ENCODE measurements around the gene PLEKHG4. TPM values are rescaled to one million over a fixed set of nuclear protein-coding genes. Genes with fewer than 3 reads are reported as not detected.
A peak's percentile ranks its signal among the peaks of the same experiment; 100 is the strongest.

Gene PLEKHG4
- total RNA-seq, 2 donors from 2014 or later = 7.7 to 11.9 TPM

DNA sequence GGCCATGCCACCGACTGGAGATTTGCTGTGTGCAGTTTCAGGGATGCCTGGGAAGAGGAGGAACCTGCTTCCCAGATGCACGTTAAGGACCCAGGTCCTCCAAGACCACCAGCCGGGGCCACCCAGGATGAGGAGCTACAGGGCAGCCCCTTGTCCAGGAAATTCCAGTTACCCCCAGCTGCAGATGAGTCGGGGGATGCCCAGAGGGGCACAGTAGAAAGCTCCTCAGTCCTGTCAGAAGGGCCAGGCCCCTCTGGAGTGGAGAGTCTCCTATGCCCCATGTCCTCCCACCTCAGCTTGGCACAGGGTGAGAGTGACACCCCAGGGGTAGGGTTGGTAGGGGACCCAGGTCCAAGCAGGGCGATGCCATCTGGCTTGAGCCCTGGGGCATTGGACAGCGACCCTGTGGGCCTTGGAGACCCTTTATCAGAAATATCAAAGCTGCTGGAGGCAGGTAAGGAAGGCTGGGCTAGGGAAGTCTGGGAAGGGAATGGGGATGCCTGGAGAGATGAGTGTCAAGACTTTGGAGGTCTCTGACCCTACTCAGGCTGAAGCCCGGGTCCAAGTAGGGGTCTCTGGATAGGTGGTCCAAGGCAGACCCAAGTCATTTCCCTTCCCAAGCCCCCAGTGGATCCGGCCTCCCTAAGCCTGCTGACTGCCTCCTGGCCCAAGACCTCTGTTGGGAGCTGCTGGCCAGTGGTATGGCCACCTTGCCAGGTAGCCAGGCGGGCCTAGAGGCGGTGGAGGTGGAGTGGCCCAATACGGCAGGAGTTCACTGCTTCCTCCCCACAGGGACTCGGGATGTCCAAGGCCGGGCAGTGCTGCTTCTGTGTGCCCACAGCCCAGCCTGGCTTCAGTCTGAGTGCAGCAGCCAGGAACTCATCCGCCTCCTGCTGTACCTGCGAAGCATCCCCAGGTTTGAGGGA lies 1.0 kb downstream of the PLEKHG4 start:
- no peak for DNase-seq
- intact Hi-C loops (cut with DNase I, micrococcal nuclease) = no loop called here
- ATAC-seq = no peak

DNA sequence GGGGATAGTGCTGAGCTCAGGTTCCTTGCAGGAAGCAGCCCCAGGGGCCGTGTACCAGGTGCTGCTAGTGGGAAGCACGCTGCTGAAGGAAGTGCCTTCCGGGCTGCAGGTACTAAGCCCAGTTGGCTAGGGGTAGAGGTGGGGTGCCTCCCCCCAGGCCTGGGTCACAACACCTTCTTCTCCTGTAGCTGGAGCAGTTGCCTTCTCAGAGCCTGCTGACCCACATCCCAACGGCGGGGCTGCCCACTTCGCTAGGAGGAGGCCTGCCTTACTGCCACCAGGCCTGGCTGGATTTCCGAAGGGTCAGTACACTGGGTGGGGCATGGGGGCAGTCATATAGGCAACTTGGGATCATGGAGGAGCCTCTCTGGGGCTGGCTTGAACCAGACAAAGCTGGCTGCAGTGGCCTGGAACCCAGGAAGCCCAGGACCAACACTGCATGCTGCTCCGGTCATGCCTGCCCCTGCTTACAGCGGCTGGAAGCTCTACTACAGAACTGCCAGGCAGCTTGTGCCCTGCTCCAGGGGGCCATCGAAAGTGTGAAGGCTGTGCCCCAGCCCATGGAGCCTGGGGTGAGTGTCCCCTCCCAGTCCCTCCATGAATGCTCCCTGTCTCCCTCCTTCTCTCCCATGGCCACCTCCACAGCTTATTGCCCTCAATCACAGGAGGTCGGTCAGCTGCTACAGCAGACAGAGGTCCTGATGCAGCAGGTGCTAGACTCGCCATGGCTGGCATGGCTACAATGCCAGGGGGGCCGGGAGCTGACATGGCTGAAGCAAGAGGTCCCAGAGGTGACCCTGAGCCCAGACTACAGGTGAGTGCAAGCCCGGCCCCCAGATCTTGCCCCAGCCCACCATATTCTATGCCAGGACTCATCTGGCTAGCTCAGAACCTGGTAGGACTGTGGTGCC lies 2.5 kb downstream of the PLEKHG4 start:
- DNase-seq = no peak
- ATAC-seq = no peak
- intact Hi-C loops (cut with DNase I, micrococcal nuclease) = no loop called here

DNA sequence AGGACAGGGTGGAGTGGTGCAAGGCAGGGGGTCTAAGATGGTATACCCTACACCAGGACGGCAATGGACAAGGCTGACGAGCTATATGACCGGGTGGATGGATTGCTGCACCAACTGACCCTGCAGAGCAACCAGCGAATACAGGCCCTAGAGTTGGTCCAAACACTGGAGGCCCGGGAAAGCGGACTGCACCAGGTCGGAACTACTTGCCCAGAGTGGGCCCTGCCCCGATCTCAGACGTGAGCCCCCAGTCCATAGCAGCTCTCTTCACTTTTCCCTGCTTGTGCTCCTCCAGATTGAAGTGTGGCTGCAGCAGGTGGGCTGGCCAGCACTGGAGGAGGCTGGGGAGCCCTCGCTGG lies 3.1 kb downstream of the PLEKHG4 start:
- ATAC-seq = no peak
- DNase-seq = no peak
- intact Hi-C loops (cut with DNase I, micrococcal nuclease) = no loop called here

DNA sequence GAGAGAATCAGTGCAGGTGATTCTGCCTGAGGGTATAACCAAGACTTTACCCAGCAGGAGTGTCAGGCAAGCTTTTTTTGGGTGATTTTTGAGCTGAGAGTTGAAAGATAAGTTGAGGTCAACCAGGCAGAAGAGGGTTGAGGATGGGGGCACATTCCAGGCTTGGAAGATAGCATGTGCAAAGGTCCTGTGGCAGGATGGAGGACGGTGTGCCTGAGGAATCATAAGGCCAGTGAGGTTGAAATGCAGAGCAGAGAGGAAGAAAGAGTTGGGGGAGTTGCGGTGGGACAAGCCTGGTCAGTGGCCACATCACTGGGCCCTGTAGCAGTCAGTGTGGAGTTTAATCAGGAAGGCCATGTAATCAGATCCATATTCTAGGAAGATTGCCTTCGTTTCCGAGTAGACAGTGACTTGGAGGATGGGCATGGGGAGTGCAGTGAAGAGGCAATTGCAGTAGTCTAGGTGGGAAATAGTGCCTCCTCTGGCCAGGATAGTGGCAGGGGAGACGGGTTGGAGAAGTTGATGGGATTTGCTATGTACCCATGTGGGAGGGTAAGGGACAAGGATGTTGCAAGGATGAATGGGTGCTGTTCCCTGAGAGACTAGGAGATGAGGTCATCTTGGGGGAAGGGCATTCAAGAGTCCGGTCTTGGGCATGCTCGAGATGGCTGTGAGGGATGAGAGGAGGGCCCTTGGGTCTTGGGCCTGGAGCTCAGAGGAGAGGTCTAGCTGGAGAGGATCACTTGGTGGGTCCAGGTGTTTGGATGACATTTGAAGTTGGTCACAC lies 3.9 kb downstream of the PLEKHG4 start:
- ATAC-seq (no peak), DNase-seq (no peak)
- intact Hi-C loops (cut with DNase I, micrococcal nuclease) = no loop called here

DNA sequence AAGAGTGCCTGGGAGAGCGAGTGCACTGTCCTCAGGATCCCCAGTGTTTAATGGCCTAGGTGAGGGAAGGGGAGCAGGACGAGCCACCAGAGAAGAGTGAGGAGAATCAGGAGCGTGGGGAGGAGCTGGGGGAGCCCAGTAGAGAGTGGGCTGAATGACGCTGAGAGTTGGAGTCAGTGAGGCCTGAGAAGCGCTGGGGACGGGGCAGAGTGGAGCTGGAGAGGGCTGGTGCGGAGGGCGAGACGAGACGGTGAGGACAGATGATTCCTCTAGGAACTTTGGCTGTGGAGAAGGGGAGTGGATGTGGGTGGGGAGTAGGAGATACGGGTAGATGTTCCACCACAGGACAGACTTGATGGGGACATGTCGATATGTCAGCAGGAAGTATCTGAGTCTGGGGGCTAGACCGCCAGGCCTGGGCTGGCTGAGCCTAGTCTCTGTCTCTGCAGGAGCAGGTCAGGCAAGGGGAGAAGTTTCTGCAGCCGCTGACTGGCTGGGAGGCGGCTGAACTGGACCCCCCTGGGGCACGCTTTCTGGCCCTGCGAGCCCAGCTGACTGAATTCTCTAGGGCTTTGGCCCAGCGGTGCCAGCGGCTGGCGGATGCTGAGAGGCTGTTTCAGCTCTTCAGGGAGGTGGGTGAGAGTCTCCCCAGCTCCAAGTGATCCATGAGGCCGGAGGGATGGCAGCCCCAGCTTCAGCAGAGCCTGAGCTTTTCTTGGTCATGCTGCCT lies 4.7 kb downstream of the PLEKHG4 start:
- no peak for DNase-seq
- intact Hi-C loops (cut with DNase I, micrococcal nuclease) = no loop called here
- ATAC-seq = no peak

DNA sequence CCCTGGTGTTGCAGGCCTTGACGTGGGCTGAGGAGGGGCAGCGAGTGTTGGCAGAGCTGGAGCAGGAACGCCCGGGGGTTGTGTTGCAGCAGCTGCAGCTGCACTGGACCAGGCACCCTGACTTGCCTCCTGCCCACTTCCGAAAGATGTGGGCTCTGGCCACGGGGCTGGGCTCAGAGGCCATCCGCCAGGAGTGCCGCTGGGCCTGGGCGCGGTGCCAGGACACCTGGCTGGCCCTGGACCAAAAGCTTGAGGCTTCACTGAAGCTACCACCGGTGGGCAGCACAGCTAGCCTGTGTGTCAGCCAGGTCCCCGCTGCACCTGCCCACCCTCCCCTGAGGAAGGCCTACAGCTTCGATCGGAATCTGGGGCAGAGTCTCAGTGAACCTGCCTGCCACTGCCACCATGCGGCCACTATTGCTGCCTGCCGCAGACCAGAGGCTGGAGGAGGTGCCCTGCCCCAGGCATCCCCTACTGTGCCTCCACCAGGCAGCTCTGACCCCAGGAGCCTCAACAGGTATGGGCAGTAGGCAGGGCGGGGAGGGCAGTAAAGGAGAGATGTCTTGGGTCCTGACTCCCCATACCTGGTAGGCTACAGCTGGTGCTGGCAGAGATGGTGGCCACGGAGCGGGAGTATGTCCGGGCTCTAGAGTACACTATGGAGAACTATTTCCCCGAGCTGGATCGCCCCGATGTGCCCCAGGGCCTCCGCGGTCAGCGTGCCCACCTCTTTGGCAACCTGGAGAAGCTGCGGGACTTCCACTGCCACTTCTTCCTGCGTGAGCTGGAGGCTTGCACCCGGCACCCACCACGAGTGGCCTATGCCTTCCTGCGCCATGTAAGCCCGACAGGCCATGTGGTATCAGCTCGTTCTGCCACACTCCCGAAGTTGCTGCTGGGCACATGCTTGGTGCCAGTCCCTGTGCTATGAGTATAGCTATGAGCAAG lies 5.6 kb downstream of the PLEKHG4 start:
- DNase-seq (peak in 1 of 2 donors; percentile 53), ATAC-seq (peak; percentile 89)
- intact Hi-C loops (cut with DNase I, micrococcal nuclease) = no loop called here

DNA sequence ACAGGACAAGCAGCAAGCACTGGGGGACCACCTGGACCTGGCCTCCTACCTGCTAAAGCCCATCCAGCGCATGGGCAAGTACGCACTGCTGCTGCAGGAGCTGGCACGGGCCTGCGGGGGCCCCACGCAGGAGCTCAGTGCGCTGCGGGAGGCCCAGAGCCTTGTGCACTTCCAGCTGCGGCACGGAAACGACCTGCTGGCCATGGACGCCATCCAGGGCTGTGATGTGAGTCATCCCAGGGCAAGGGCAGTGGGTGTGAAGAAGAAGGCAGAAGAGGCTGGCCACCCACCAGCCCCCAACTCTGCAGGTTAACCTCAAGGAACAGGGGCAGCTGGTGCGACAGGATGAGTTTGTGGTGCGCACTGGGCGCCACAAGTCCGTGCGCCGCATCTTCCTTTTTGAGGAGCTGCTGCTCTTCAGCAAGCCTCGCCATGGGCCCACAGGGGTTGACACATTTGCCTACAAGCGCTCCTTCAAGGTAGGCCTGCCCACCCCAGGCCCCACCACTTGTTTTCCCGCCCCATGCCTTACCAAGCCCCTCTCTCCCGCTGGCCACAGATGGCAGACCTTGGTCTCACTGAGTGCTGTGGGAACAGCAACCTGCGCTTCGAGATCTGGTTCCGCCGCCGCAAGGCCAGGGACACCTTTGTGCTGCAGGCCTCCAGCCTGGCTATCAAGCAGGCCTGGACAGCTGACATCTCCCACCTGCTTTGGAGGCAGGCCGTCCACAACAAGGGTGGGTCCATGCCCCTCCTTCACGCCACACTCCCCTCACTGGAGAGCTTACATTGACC lies 7.3 kb downstream of the PLEKHG4 start:
- no peak for DNase-seq
- intact Hi-C loops (cut with DNase I, micrococcal nuclease) = no loop called here
- ATAC-seq = no peak

DNA sequence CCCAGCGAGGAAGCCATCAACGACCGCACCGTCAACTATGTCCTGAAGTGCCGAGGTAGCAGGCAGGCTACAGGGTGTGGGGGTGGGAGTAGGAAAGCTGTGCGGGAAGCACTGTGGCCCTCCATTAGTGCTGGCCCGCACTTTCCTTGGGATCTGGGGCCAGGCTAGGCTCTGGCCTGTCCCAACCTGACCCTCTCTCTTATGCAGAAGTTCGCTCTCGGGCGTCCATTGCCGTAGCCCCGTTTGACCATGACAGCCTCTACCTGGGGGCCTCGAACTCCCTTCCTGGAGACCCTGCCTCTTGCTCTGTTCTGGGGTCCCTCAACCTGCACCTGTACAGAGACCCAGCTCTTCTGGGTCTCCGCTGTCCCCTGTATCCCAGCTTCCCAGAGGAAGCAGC lies 8.6 kb downstream of the PLEKHG4 start:
- DNase-seq = no peak
- intact Hi-C loops (cut with DNase I, micrococcal nuclease) = no loop called here
- no peak for ATAC-seq

DNA sequence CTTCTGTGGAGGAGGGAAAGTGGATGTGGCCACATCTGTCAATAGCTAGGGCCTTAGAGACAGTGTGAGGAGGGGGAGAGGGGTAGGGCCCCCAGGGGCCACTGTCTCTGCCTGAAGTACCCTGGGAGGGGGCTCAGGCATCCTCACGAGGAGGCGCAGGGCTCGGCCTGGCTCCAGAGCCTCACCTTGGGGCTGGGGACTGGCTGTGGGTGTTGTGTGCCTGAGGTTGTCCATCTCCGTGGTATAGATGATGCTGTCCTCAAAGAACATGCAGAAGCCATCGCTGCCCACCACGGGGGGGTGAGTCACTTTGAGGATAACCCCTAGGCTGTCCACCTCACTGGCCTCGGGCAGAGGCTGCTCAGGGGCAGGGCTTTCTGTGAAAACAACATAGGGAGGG lies 12.1 kb downstream of the PLEKHG4 start:
- DNase-seq (no peak), ATAC-seq (no peak)
- intact Hi-C loops (cut with DNase I, micrococcal nuclease) = no loop called here

DNA sequence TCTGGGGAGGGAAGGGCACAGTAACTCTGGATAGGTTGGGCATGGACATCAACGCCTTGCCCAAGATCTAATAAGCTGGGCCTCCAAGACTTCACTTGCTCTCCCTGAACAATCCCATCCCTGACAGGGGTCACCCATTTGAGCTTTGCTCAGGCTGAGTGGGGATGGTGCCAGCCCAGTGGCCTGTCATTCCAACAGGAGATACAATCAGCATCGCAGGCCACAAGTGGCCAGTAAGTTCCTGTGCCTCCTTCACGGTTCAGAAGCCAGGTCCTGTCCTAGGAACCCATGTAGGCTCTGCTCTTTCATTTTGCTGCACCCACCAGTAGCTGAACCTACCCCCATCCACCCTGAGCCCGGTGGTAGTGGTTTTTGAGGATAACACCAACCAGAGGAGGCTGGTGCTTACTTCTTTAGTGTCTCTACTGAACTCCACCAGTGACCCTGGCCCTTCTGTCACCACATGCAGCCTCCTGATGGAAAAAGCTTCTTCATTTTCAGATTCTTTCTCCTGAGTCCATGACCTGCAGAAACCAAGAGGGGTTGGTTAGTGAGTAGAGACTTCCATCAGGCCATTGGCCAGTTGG lies 14.9 kb downstream of the PLEKHG4 start:
- no peak for ATAC-seq
- intact Hi-C loops (cut with DNase I, micrococcal nuclease) = no loop called here
- DNase-seq = no peak

DNA sequence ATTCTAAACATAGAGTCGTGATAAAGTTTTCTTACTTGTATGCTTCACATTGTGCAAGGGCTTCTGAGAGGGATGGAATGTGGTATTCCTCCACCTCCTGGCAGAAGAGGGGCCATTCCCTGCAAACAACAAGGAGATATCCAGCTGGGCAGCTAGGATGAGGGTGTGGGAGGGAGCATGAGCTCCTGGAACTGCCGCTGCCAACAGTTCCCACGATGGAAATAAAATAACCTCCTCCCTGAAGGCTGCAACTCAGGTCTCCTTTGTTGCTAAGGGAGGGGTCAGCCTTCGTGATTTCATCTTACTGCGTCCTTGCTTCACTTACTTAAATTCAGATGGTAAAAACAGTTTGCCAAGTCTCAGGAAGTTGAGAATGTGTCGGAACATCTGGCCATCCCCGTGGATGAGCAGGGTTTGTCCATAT lies 15.6 kb downstream of the PLEKHG4 start:
- DNase-seq (no peak), ATAC-seq (no peak)
- intact Hi-C loops (cut with DNase I, micrococcal nuclease) = no loop called here

DNA sequence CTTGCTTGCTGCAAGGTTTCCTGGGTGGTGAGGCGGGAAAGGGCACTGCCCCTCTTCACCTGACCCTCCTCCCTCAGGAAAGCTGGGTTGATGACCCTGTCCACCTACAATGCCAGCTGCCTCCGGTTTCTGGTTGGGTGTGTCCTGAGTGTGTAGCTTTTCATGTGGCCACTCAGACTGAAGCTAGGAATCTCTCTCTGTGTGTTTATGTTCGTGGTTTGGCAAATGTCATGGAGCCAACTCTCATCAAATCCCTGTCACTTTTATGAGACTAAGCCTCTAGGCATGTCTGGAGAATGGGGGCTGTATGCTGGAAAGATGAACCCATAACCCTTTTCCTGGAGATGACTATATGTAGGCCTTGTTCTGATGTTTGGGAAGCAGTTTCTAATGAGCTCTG lies 17.1 kb downstream of the PLEKHG4 start:
- DNase-seq (no peak), ATAC-seq (peak; percentile 17)
- intact Hi-C loops (cut with DNase I, micrococcal nuclease) = no loop called here

DNA sequence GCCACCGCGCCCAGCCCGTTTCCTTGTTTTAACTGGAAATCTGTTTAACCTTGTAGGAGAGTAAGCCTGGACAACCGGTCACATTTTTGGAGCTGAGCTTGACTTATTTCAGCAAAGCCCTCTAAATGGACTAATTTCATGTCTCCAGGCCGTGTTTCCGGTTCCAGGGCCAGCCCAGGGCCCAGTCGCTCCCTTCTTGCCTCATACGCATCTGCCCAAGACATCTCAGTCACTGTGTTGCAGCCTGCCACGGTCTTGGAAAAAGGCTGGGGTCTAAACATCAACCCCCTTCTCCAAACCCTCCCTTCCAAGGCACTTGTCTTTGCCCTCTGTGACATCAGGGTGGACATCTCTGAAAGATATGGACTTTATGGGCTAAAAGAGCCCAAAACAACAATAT lies 18.9 kb downstream of the PLEKHG4 start:
- DNase-seq (no peak), ATAC-seq (no peak)
- intact Hi-C loops (cut with DNase I, micrococcal nuclease) = no loop called here

DNA sequence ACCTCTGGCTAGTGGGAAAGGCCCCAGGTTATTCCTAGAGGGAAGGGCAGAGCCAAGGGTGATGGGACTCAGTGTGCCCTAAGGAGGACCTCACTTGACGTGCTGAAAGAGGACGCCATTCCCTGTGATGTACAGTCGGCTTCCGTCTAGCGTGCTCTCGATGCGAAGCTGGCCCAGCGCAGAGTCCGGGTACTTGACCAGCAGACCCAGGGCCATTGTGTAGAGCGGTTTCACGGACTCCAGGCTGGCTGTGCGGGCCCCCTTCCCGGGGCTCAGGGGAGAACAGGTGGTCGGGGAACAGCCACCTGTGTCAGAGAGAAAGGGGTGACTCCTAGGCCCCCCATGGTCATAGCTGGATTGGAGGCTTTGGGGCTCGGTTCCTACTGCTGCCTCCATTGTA lies 19.9 kb downstream of the PLEKHG4 start:
- intact Hi-C loops (cut with DNase I, micrococcal nuclease) = no loop called here
- ATAC-seq = no peak
- DNase-seq = no peak

DNA sequence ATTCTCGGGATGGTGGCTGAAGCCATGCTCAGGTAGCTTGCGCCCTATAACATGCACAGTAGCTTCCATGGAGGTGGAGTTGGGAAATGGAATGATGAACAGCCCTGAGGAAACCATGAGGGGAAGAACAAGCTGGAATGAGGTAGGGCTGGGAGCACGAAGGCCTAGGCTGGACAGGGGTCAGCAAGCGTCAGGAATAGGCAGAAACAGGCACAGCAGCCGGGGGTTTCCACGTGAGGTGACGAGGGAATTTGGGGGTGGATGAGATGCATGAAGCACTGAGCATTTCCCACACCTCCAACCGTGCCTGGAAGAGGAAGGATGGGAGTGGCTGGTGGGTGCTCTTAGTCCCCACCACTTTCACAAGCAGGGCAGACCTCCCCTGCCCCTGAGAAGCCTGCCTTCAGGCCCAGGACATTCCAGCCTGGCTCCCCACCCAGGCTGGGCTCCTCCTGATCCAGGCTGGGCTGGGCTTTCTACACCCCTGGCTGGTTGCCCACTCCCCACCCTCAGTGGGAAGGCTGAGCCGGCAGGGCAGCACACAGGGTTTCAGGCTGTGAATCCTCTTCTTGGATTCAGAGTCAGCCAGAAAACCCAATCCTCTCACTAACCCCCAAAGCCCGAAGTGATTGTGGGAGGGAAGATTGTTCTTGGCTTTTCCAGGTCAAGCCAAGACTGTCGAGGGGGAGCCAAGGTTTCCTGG lies 21.9 kb downstream of the PLEKHG4 start:
- DNase-seq (no peak), ATAC-seq (no peak)
- intact Hi-C loops (cut with DNase I, micrococcal nuclease) = no loop called here

DNA sequence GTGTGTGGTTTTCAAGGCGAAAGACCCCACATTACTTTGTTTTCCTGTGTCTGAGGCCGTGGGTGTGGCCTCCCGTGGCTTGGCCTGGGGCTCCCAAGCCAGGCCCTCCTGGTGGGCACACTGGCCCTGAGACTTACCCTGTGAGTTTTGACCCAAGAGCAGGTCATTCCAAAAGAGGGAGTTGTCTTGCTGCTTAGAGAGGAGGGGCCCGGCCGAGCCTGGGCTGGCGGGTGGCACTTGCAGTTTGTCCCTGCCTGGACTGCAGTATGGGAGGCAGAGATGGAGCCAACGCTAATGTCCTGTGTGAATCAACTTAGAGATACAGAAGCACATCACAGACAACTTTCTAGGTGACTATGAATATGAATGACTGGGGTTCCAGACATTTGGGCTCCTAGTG lies 22.7 kb downstream of the PLEKHG4 start:
- ATAC-seq (no peak), DNase-seq (no peak)
- intact Hi-C loops (cut with DNase I, micrococcal nuclease) = no loop called here

All from left colon (tissue), 2 donors.